Gastrocnemius medialis (tissue), 4 donors: ENCODE data around the gene PCLO.

Experiments used
- POLR2A ChIP-seq, 2 donors: fragments of 450-650 bp; IDR thresholded peaks; one replicate each; pipeline ENCODE4 v1.6.1; 2017; ENCODE audit warnings: antibody characterized with exemption in 2 of 2, mild to moderate bottlenecking in 2 of 2, moderate library complexity in 2 of 2
- TF ChIP-seq, protein P1 (sequence below), 5 experiments: fragments of 450-650 bp in 3 of 5; fragments of 200-600 bp in 2 of 5; sonication (generic) in 2 of 5; IDR thresholded peaks in 4 of 5; conservative IDR thresholded peaks in 1 of 5; 1 replicate in 4 of 5; 2 replicates in 1 of 5; pipeline ENCODE4 v1.5.1; 2016 to 2019; ENCODE audit warnings: antibody characterized with exemption in 5 of 5, mild to moderate bottlenecking in 3 of 5, moderate library complexity in 3 of 5

DNA sequence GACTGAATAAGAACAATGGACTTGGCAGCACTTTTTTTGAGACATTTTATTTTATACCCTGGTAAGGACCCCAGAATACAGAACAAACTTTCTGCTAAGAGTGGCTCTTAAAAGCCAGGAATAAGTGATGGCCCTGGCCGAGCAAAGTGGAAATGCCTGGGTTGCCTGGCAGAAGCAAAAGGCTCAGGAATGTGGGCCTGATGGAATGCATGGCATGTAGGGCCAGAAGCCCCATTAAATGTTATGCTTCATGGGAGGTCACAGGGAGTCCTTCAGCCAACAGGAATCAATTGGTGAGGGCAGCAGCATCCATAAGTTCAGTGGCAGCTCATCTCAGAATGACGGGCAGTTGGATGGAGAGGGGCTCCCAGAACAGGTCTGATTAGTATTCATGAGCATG is 417.6 kb downstream of the PCLO start:
- TF ChIP-seq, protein P1, sequence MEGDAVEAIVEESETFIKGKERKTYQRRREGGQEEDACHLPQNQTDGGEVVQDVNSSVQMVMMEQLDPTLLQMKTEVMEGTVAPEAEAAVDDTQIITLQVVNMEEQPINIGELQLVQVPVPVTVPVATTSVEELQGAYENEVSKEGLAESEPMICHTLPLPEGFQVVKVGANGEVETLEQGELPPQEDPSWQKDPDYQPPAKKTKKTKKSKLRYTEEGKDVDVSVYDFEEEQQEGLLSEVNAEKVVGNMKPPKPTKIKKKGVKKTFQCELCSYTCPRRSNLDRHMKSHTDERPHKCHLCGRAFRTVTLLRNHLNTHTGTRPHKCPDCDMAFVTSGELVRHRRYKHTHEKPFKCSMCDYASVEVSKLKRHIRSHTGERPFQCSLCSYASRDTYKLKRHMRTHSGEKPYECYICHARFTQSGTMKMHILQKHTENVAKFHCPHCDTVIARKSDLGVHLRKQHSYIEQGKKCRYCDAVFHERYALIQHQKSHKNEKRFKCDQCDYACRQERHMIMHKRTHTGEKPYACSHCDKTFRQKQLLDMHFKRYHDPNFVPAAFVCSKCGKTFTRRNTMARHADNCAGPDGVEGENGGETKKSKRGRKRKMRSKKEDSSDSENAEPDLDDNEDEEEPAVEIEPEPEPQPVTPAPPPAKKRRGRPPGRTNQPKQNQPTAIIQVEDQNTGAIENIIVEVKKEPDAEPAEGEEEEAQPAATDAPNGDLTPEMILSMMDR (IDR thresholded peaks at IDR 0.05 in 4 of 5, conservative IDR thresholded peaks at IDR 0.05 in 1 of 5), result no peak
- TF ChIP-seq POLR2A (IDR thresholded peaks at IDR 0.05), result no peak
